ENCODE measurements around the gene TMEM255B. TPM values are rescaled to one million over a fixed set of nuclear protein-coding genes. Genes with fewer than 3 reads are reported as not detected.
"Not testable (repeated sequence)": the region's sequence is repeated elsewhere in the genome, so short reads cannot be mapped to it uniquely, and the experiment has no call there.

TMEM255B gene
- 2.9 and 3.3 TPM in 2 replicates for total RNA-seq

DNA sequence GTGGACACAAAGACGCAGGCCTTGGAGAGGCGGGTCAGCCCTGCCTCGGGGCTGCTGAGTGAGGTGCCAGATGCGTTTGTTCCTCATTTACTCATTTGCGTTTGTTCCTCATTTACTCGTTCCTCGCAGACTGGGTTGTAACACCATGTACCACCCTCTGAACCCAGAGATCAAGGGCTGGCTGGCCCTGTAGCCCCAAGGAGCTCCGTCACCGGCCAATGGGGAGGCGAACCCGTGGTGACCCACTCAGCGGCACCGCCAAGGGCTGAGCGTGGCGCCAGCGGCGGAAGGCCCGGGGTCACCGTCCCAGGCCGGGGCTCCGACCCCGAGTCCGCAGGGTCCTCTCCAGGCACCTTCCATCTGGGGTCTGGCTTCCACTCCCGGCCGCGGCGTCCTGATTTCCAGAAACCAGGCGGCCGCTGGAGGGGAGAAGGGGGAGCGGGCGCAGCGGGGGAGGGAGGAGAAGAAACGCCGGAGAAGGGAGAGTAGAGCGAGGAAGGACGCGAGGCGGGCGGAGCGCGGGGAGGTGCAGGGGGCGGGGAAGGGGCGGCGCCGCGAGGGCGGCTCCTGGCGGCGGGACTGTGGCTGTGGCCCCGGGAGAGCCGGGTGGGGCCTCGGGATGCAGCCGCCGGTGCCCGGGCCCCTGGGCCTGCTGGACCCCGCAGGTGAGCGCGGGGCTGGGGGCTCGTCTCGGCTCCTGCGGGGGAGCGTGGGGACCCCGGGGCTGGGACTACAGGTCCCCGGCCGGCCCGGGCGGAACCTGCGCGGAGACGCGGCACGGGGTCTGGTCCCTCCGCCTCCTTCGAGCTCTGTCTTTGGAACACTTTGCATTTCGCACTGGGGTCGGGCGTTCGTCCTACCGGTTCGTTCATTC is at the start of gene TMEM255B:
Gene TMEM255B (plus strand): TSS at position 576 of the 874 bp plus-strand sequence. CDS start 44 bp downstream, at position 620.
- intact Hi-C loops (cut with micrococcal nuclease) = loop anchor here (1.0 kb wide), 1 partner anchor 18 kb away; no protein-coding TSS in a partner anchor

DNA sequence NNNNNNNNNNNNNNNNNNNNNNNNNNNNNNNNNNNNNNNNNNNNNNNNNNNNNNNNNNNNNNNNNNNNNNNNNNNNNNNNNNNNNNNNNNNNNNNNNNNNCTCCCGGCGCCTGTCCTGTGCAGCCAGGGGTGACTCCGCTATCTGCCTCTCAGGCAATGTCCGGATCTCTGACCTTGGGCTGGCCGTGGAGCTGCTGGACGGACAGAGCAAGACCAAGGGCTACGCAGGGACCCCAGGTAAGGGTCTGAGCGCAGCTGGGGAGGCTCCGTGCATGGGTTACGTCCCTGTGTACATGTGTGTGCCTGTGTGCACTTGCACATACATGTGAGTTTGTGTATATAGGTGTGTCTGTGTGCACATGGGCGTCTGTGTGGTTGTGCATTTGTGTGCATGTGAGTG is 36.1 kb upstream of the TMEM255B start:
- intact Hi-C loops (cut with micrococcal nuclease) = no loop called here

DNA sequence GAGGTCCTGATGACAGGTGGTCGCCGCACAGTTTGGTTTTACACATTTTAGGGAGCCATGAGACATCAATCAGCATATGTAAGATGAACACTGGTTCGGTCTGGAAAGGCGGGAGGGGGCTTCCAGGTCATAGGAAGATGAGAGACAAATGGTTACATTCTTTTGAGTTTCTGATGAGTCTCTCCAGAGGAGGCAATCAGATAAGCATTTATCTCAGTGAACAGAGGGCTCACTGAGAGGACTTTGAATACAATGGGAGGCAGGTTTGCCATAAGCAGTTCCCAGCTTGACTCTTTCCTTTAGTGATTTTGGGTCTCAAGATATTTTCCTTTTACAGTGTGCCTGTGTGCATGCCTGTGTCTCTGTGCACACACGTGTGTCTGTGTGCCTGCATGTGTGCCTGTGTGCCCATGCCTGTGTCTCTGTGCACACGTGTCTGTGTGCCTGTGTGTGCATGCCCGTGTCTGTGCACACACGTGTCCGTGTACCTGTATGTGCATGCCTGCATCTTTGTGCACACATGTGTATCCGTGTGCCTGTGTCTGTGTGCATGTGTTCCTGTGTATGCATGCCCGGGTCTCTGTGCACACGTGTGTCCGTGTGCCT is 35.5 kb upstream of the TMEM255B start:
- intact Hi-C loops (cut with micrococcal nuclease) = no loop called here

DNA sequence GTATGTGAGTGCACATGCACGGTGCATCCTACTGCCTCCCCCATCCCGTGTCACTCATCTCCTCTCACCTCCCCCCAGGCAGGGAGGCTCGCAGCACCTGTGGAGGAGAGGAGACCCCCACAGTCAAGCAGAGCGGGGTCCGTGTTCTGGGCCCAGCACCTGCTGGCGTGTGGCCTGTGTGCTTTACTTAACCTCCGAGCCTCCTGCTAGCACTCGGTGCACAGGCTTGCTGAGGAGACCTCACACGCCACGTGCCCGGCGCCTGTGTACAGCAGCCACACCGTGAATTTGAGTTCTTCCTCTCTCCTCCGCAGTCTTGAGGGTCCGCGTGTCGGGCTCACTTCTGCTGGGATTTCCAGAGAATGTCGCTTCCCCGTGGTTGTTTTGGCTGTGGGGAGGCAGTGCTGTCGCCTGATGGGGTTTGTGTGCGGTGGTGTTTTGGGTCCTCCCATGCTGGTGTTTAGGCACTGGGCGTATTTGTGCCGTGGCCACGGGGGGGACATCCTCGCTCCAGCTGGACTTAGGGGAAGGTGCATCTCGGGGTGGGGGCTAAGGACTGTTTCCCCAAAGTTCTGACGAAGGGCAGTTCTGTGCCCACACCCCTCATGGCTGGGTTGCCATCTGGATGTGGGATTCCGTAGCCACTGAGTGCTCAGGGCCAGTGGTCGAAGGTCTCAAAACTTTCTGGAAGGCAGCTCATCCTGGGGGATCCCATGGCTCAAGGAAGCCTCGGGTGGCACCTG is 34.8 kb upstream of the TMEM255B start:
- intact Hi-C loops (cut with micrococcal nuclease) = no loop called here

DNA sequence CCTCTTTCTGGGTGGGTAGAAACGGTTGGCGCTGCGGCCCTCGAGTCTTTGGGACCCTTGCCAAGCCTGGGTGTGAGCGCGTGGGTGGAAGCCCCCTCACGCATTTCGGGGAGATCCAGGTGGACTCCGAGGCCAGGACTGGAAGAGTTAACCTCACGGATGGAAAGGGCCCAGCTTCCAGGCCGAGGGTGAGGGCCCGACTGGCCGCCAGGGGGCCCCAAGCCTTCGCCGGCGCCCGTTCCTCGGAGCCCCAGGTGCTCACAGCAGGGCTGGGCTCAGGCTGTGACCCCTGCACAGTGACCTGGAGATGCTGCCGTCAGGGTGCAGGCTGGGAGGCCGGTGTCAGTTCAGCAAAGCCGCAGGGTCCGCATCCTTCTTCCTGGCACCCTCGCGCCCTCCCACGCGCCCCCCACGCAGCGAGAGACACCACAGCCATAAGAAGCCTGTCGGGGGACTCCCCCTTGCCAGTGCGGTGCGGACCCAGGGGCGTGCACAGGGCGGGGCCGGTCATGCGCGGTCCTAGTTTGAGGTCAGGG is 34.2 kb upstream of the TMEM255B start:
- intact Hi-C loops (cut with micrococcal nuclease) = no loop called here

DNA sequence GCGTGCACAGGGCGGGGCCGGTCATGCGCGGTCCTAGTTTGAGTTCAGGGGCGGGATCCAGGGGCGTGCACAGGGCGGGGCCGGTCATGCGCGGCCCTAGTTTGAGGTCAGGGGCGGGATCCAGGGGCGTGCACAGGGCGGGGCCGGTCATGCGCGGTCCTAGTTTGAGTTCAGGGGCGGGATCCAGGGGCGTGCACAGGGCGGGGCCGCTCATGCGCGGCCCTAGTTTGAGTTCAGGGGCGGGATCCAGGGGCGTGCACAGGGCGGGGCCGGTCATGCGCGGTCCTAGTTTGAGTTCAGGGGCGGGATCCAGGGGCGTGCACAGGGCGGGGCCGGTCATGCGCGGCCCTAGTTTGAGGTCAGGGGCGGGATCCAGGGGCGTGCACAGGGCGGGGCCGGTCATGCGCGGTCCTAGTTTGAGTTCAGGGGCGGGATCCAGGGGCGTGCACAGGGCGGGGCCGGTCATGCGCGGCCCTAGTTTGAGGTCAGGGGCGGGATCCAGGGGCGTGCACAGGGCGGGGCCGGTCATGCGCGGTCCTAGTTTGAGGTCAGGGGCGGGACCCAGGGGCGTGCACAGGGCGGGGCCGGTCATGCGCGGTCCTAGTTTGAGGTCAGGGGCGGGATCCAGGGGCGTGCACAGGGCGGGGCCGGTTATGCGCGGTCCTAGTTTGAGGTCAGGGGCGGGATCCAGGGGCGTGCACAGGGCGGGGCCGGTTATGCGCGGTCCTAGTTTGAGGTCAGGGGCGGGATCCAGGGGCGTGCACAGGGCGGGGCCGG is 33.5 kb upstream of the TMEM255B start:
- intact Hi-C loops (cut with micrococcal nuclease) = not testable (repeated sequence)

DNA sequence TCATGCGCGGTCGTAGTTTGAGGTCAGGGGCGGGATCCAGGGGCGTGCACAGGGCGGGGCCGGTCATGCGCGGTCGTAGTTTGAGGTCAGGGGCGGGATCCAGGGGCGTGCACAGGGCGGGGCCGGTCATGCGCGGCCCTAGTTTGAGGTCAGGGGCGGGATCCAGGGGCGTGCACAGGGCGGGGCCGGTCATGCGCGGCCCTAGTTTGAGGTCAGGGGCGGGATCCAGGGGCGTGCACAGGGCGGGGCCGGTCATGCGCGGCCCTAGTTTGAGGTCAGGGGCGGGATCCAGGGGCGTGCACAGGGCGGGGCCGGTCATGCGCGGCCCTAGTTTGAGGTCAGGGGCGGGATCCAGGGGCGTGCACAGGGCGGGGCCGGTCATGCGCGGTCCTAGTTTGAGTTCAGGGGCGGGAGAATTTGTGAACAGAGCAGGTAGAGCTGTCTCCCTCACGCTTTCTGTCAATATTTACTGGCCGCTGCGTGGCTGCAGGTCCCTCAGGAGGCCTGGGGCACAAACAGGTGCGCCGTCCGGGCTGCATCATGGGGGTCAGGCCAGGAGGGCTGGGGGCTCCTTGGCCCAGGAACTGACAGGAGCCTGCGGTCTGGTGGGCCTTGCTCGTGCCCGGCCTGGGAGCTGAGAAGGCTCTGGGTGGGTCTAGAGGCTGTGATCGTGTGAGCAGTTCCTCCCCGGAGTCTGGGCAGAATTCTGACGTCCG is 32.8 kb upstream of the TMEM255B start:
- intact Hi-C loops (cut with micrococcal nuclease) = not testable (repeated sequence)

DNA sequence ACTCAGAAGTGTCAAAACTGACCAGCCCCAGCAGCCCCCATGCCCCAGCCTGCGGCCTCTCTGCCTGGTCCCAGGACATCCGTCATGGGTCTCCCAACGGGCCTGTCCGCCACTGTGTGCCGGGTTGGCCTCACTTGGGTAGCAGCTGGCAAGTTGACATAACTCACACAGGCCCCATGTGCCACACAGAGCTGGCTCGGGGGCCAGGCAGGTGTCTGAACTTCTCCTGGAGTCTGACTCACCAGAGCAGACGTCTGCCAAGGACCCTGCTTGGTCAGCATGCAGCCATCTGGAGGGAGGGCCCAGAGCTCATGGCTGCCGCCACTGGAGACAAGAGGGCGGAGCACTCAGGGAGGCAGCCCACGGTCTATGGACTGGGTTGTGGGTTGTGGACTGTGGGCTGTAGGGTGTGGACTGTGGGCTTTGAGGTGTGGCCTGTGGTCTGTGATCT is 32.0 kb upstream of the TMEM255B start:
- intact Hi-C loops (cut with micrococcal nuclease) = no loop called here

DNA sequence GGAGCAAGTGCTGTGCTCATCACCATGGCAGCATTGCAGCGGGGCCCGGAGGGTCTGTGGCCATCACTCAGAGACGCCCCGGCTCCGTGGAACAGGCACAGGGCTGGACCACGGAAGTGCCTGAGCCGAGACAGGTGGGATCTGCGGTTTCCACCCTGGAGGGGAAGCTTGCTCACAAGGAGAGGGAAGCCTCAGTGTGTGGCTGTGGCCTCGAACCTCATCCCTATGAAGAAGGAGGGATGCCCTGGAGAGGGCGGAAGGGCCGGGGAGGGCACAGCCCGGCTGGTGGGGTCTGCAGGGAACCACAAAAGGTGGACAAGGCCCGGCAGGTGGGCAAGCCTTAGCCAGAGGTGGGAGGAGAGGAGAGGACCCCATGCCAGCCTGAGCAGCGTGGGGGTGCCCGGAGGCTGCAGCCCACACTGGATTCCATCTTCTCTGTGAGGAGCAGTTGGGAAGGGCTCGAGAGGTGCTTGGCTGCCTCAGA is 30.4 kb upstream of the TMEM255B start:
- intact Hi-C loops (cut with micrococcal nuclease) = no loop called here

DNA sequence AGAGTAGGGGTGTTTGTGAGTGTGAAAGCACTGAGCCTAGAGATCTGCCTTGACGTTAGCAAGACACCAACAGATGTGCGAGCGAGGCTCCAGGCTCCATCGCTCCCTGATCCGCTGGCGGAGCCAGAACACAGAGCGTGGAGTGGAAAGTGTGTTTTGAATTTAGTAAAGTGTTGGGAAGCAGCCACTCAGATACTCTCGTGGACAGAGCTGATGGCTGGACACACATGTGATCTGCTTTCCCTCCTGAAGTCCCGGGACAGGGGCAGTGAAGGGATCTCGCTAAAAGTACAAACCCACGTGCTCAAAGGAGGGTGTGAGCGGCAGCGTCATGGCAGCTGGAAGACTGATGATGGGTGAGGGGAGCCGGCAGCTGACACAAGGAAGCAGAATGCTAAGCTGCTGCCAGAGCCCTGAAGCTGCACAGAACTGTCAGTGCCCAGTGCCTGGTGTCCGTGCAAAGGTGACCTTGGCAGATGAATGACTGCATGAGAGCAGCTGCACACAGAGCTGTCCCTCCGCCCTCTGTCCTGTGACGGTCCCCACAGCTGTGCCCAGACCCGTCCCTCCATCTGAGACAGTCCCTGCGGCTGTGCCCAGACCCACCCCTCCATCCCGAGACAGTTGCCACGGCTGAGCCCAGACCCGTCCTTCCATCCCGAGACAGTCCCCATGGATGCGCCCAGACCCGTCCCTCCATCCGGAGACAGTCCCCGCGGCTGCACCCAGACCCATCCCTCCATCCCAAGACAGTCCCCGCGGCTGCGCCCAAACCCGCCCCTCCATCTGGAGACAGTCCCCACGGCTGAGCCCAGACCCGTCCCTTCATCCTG is 29.6 kb upstream of the TMEM255B start:
- intact Hi-C loops (cut with micrococcal nuclease) = no loop called here

DNA sequence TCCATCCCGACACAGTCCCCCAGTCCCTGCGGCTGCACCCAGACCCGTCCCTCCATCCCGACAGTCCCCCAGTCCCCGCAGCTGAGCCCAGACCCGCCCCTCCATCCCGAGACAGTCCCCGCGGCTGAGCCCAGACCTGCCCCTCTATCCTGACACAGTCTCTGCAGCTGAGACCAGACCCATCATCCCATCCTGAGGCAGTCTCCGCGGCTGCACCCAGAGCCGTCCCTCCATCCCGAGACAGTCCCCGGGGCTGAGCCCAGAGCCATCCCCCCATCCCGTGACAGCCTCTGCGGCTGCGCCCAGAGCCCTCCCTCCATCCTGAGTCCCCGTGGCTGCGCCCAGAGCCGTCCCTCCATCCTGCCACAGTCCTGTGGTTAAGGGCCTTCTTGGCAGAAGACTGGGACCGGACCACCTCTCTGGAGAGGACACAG is 28.8 kb upstream of the TMEM255B start:
- intact Hi-C loops (cut with micrococcal nuclease) = no loop called here

DNA sequence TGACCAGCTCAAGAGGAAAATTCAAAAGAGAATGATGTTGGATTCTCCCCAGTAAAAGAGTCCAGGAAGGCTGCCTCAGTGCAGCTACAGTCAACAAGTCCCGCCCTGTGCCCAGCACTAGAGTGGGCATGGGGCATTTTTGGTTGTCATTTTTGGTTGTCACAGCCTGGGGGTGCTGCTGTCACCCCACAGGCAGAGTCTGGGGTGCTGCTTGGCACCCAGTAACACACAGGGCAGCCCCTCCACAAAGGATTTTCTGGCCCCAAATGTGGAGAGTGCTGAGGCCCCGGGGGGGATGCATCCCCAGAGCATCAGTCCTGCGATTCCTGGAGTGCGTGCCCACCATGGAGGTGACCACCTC is 28.2 kb upstream of the TMEM255B start:
- intact Hi-C loops (cut with micrococcal nuclease) = no loop called here

DNA sequence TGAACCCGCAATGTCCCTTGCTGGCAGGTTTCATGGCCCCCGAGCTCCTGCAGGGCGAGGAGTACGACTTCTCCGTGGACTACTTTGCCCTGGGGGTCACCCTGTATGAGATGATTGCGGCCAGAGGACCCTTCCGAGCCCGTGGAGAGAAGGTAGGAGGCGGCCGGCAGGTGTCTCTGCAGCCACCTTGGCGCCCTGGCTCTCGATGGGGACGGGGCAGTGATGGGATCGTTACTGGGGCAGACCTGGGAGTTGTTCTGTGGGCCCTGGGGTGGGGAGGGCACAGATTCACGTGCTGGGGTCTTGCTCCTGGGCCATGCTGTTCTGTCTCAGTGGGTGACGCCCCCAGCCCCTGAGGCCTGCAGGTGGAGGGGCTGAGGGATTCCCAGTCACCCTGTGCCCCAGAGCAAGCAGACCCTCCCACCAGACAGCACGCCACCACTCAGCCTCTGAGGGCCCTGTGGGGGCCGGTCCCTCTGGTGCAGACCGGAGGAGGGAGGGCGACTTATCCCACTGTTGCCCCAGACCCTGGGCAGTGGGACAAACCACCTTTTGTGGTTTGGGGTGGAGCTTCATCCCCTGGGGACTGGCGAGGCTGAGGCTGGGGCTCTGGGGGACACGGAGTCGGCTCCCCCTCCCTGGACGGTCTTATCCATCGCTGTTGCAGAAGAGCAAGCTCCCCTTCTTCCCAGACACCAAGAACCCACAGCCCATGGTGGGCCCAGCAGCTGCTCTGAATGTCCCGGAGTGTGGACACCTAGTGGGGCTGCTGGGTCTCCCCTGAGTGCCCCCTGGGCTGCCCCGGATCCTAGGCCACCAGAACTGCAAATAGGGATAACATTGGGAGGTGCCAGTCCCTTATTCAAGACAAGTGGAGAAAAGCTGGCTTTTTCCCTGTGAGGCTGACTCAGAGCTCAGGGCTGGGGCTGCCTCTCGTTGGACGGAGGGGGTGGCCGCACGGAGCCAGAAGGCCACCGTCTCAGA is 27.5 kb upstream of the TMEM255B start:
- intact Hi-C loops (cut with micrococcal nuclease) = no loop called here

DNA sequence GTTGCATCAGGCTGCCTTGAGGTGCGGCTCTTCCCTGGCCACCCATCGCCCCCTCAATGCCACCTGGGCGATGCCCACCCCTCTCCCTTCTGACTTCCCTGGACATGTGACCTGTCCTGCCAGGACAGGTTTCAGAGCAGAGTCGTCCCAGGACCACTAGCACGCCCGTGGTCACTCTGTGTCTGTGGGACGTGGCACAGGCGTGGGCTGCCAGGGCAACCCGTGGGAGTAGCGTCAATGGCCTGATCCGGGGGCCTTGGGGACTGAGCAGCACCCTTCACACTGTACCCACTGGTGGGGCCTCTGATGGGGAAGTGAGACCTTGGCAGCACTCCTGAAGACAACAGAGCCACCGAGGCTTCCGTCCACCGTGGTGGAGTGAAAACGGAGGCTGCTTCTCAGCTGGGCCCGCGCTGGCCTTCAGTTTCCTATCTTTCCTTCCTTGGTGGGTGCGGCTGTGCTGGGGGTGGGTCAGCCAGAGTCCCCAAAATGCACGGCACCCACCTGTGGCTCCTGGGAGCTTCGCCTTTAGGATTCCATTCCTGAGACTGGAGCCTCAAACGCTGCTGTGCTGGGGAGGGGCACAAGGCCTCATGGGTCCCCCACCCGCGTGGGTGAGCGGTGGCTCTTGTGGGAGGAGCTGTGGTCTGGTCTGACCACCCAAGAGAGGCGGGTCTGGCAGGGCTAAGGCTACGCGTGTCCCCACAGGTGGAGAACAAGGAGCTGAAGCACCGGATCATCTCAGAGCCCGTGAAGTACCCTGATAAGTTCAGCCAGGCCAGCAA is 26.7 kb upstream of the TMEM255B start:
- intact Hi-C loops (cut with micrococcal nuclease) = no loop called here

DNA sequence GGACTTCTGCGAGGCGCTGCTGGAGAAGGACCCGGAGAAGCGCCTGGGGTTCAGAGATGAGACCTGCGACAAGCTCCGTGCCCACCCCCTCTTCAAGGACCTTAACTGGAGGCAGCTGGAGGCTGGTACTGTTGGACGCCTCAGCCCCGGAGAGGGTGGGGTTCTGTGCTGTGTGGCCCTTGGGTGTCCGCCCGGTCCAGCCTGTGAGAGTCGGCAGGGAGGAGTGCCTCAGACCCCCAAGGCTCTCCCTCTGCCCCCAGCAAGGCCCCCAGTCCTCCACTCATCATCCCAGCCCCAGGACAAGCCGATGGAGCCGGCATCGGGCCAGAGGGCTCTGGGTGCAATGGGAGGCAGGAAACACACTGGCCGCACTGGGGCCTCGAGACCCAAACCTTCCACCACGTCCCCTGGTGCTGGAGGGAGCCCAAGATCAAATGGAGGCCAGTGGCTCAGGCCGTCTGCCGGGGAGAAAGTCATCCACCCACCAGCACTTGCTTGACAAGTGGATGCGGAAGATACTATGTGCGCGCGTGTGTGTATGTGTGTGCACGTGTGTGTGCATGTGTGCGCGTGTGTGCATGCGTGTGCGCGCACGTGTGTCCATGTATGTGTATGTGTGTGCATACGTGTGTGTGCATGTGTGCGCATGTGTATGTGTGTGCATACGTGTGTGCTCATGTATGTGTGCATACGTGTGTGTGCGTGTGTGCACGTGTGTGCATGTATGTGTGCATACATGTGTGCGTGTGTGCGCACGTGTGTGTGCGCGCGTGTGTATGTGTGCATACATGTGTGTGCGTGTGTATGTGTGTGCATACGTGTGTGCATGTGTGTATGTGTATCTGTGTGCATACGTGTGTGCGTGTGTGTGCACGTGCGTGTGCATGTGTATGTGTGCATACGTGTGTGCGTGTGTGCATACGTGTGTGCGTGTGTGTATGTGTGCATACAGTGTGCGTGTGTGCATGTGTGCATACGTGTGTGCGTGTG is 25.8 kb upstream of the TMEM255B start:
- intact Hi-C loops (cut with micrococcal nuclease) = no loop called here

Measured in T-helper 2 cell treated with Interferon-gamma antibody and Interleukin-4, amounts not matched to agents 100 ng/mL and 5 ng/mL, for 36 hours (primary cell).